ENCODE measurements around the gene SLC39A6. TPM values are rescaled to one million over a fixed set of nuclear protein-coding genes. Genes with fewer than 3 reads are reported as not detected.

The SLC39A6 gene
- total RNA-seq, 1 experiment from 2014 or later: 33.9 TPM

GRCh38 chr18:36114251-36114650, 14.9 kb downstream of the SLC39A6 start:
- Mint-ChIP-seq H3K36me3 (ENCODE audit: insufficient read depth in 1 of 3, low read depth in 3 of 3) (peaks cover 37 to 79% (median 76%) of the 10 kb centered on the region in 3 experiments), H3K4me3 (no peak overlapping the region), H3K27ac (no peak overlapping the region), H3K4me1 (no peaks in the 10 kb centered on the region), H3K27me3 (ENCODE audit: low read depth) (no peaks in the 10 kb centered on the region), H3K9me3 (no peaks in the 10 kb centered on the region)
- Histone ChIP-seq H4K20me1 (ENCODE audit: control insufficient read depth, insufficient read depth, insufficient read length) (no peaks in the 10 kb centered on the region), H2AK5ac (ENCODE audit: insufficient read length, low read length) (no peak overlapping the region), H3K23me2 (ENCODE audit: insufficient read length, low read depth, low read length, poor library complexity, severe bottlenecking) (no peaks in the 10 kb centered on the region), H3T11ph (ENCODE audit: low read length) (no peak overlapping the region), H3K56ac (ENCODE audit: insufficient read length, low read depth, low read length) (no peak overlapping the region), H2BK12ac (ENCODE audit: insufficient read length, low read depth, low read length) (no peak overlapping the region), H3K9me3 (ENCODE audit: control insufficient read depth, low read depth, low read length) (no peaks in the 10 kb centered on the region), H3K23ac (ENCODE audit: insufficient read length, low read depth, low read length) (no peak overlapping the region), H3K27ac (ENCODE audit: insufficient read length, low read depth, low read length) (no peak overlapping the region), H4K5ac (ENCODE audit: insufficient read length, low read depth, low read length) (no peak overlapping the region), H4K91ac (ENCODE audit: insufficient read length, low read depth, low read length) (no peak overlapping the region), H3K79me1 (ENCODE audit: insufficient read depth, low read depth, low read length, poor library complexity, severe bottlenecking) (no peaks in the 10 kb centered on the region), H3K27me3 (ENCODE audit: insufficient read depth, low read length) (no peaks in the 10 kb centered on the region), H2BK20ac (ENCODE audit: low read depth, low read length, poor library complexity, severe bottlenecking) (no peak overlapping the region), H3K4me1 (ENCODE audit: insufficient read depth, low read length) (no peaks in the 10 kb centered on the region), H2BK15ac (ENCODE audit: low read depth, low read length) (no peak overlapping the region), H3K4me2 (ENCODE audit: insufficient read depth, insufficient read length, low read length) (no peak overlapping the region), H4K8ac (replicated peaks; ENCODE audit: insufficient read length, low read depth, low read length) (no peak overlapping the region), H2AFZ (ENCODE audit: low read length) (no peak overlapping the region), H3K79me2 (ENCODE audit: insufficient read depth, low read length) (no peaks in the 10 kb centered on the region), H3K14ac (ENCODE audit: insufficient read depth, low read length) (no peak overlapping the region), H3K9ac (ENCODE audit: extremely low read depth, insufficient read length, low read length) (no peak overlapping the region), H2BK5ac (ENCODE audit: insufficient read length, low read length) (no peak overlapping the region), H3K18ac (ENCODE audit: insufficient read length, low read depth, low read length) (no peak overlapping the region), H3K4ac (ENCODE audit: low read depth, low read length) (no peak overlapping the region), H2BK120ac (ENCODE audit: low read depth, low read length, poor library complexity, severe bottlenecking) (no peak overlapping the region)
- WGBS (ENCODE audit: extremely low coverage, insufficient read length, low lambda C conversion rate): 100% methylated on average over 2 of the region's 4 CpGs
- DNase-seq: no peak
- TF ChIP-seq CTCF (conservative IDR thresholded peaks at IDR 0.05): no peak

All from H9 (cell line).